ENCODE data around the gene CEP20.

DNA sequence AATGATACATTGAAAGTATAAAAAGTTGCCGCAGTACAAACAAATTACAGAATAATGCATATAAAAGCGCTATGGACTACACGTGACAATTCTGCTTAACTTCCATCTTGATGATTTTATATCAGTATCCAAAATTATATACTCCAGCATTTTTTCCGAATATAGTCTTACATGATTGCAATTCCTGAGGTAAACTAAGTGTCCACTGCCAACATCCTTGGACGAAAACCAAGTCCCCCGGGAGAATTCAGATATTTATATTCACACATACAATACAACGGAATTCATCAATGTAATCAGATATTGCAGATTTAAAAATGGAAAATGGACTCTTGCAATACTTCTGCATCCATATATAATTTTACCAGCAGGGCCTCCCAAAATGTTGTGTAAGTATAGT is 22.7 kb downstream of the CEP20 start:
- no peak for TF ChIP-seq POLR2A (IDR thresholded peaks at IDR 0.05)
- TF ChIP-seq, protein P1, sequence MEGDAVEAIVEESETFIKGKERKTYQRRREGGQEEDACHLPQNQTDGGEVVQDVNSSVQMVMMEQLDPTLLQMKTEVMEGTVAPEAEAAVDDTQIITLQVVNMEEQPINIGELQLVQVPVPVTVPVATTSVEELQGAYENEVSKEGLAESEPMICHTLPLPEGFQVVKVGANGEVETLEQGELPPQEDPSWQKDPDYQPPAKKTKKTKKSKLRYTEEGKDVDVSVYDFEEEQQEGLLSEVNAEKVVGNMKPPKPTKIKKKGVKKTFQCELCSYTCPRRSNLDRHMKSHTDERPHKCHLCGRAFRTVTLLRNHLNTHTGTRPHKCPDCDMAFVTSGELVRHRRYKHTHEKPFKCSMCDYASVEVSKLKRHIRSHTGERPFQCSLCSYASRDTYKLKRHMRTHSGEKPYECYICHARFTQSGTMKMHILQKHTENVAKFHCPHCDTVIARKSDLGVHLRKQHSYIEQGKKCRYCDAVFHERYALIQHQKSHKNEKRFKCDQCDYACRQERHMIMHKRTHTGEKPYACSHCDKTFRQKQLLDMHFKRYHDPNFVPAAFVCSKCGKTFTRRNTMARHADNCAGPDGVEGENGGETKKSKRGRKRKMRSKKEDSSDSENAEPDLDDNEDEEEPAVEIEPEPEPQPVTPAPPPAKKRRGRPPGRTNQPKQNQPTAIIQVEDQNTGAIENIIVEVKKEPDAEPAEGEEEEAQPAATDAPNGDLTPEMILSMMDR (IDR thresholded peaks at IDR 0.05): no peak
